ENCODE measurements around the gene SIX4. TPM values are rescaled to one million over a fixed set of nuclear protein-coding genes. Genes with fewer than 3 reads are reported as not detected.

SIX4 gene
- total RNA-seq, 1 donor: 16.3 TPM

- no peak for TF ChIP-seq CTCF (IDR thresholded peaks at IDR 0.05; ENCODE audit: insufficient read depth, low read length)
- DNase-seq (ENCODE audit: low read depth): peak; percentile 49
- H3K4me3 ChIP-seq (ENCODE audit: low read depth, low read length): peak overlapping the region; percentile 89
Observed at GRCh38 chr14:60722357-60723115, 1.6 kb downstream of the SIX4 start.

- DNase-seq (ENCODE audit: low read depth): peak; percentile 35
- TF ChIP-seq CTCF (IDR thresholded peaks at IDR 0.05; ENCODE audit: insufficient read depth, low read length): no peak
Observed at GRCh38 chr14:60722107-60722356, 2.1 kb downstream of the SIX4 start.

DNA sequence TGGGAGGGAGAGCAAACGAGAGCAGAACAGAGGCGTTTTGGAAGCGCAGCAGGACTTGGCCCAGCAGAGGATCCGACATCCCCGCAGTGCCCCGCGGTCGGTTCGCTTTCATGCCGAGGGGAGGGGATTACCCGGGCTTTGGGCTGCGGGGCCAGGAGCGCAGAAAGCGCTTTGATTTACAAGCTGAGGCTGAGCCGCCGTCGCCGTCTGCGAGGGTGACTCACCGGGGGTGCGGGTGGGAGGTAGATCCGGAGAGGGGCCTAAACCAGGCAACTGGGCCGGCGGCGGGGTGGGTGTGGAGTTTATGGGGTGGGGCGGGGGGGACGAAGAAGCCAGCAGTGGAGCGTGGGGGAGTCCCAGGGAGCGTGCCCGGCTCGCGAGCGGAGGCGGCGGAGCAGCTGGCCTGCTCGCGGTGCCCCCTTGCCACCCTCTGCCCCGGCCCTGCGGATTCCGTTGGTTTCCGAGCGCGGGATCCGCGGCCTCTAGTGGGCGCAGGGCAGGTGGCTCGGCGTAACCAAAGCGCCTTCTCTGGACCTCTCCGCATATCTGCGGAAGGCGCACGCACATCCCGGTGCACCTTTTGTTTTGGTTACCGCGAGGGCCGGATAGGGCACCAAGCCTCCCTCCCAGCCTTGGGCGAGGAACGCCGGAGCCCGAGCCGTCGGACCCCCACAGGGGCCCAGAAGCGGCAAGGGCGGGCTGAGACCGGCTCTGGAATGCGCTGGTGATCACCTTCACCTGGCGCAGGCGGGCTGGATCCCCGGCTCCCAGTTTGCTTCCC lies 2.6 kb downstream of the SIX4 start:
- DNase-seq (ENCODE audit: low read depth): peak; percentile 46
- peak; percentile 56 for TF ChIP-seq CTCF (IDR thresholded peaks at IDR 0.05; ENCODE audit: insufficient read depth, low read length)
- peak overlapping the region; percentile 89 for H3K4me3 ChIP-seq (ENCODE audit: low read depth, low read length)

More at GRCh38 chr14:60722107-60722356, 2.1 kb downstream of the SIX4 start:
- peak overlapping the region; percentile 89 for H3K4me3 ChIP-seq (ENCODE audit: low read depth, low read length)

- peak overlapping the region; percentile 89 for H3K4me3 ChIP-seq (ENCODE audit: low read depth, low read length)
- DNase-seq (ENCODE audit: low read depth): peak; percentile 4
- no peak for TF ChIP-seq CTCF (IDR thresholded peaks at IDR 0.05; ENCODE audit: insufficient read depth, low read length)
Observed at GRCh38 chr14:60720962-60721325, 3.2 kb downstream of the SIX4 start.

DNA sequence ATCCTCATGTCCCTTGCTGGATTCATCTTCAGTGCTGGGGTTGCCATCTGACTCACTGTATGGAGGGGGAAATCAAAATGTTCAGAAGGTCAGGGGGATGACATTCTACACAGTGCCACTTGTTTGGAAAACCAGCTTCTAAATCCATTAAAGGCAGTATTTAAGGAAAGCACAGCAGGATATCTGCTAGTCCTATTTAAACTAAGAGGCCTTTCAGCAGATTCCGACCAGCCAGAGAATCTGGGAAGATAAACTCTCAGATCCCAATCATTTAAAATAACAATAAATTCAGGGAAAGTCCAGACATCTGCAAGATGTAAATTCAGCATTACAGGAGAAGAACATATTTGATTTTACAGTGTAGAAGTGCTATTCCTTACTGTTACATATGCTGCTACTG lies 3.8 kb downstream of the SIX4 start:
- no peak for TF ChIP-seq CTCF (IDR thresholded peaks at IDR 0.05; ENCODE audit: insufficient read depth, low read length)
- no peak for DNase-seq (ENCODE audit: low read depth)
- H3K4me3 ChIP-seq (ENCODE audit: low read depth, low read length): peak overlapping the region; percentile 89

DNA sequence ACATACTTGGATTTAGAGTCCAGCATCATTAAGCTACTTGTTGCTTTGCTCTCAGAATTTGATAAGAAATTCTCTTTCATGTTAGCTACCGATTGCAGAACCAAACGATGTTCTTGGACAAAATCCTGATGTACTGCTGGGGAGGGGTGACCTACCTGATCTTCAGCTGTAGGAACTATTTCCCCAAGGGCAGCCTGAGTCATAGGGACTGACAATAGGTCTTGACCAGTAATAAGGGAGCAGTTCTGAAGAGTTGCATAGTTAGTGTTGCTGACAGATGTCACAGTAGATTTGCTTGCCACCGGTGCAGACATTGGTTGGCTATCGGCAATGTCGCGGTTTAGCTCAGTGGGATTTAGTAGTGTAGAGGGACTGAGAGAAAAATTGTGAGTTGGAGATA lies 10.6 kb downstream of the SIX4 start:
- DNase-seq (ENCODE audit: low read depth): no peak
- no peak for TF ChIP-seq CTCF (IDR thresholded peaks at IDR 0.05; ENCODE audit: insufficient read depth, low read length)
- no peak overlapping the region for H3K4me3 ChIP-seq (ENCODE audit: low read depth, low read length)
